Right renal cortex interstitium (tissue), 3 donors: ENCODE data around the gene CHRM2. TPM values are rescaled to one million over a fixed set of nuclear protein-coding genes. Genes with fewer than 3 reads are reported as not detected.

ENCODE experiments used
- DNase-seq, 3 donors: peaks; one replicate each; pipeline ENCODE4 v3.0.0-alpha.2; 2013; ENCODE audit warnings: low read depth in 3 of 3, low spot score in 2 of 3
- polyA plus RNA-seq, 3 donors: library from polyadenylated mRNA; unstranded; fragments of 120-200 nt; gene quantifications; one replicate each; pipeline ENCODE4 v1.2.1, GENCODE V29; 2013; ENCODE audit not compliant: insufficient read length in 3 of 3

CHRM2 gene
- polyA plus RNA-seq, 3 donors, result 3.2 to 3.6 (median 3.4) TPM

GRCh38 chr7:136891850-136892249 is 23.4 kb downstream of the CHRM2 start:
- DNase-seq, result no peak

GRCh38 chr7:136894789-136895188 is 26.3 kb downstream of the CHRM2 start:
- DNase-seq, result no peak

GRCh38 chr7:136897676-136898075 is 29.2 kb downstream of the CHRM2 start:
- no peak for DNase-seq

GRCh38 chr7:136900005-136900404 is 31.6 kb downstream of the CHRM2 start:
- no peak for DNase-seq

GRCh38 chr7:136910771-136911170 is 42.3 kb downstream of the CHRM2 start:
- DNase-seq, result no peak

GRCh38 chr7:136911344-136911743 is 42.9 kb downstream of the CHRM2 start:
- no peak for DNase-seq

GRCh38 chr7:136912339-136912738 is 43.9 kb downstream of the CHRM2 start:
- no peak for DNase-seq

- no peak for DNase-seq
These were observed 45.6 kb downstream of the CHRM2 start for GRCh38 chr7:136914016-136914415.

- no peak for DNase-seq
These were observed 51.4 kb downstream of the CHRM2 start for GRCh38 chr7:136919820-136920219.

- DNase-seq, result no peak
These were observed 54.7 kb downstream of the CHRM2 start for GRCh38 chr7:136923111-136923667.

- no peak for DNase-seq
These were observed 56.6 kb downstream of the CHRM2 start for GRCh38 chr7:136925044-136925443.

- no peak for DNase-seq
These were observed 57.1 kb downstream of the CHRM2 start for GRCh38 chr7:136925556-136925955.

GRCh38 chr7:136931169-136931867 is 62.9 kb downstream of the CHRM2 start:
- DNase-seq, result no peak

- no peak for DNase-seq
These were observed 69.0 kb downstream of the CHRM2 start for GRCh38 chr7:136937436-136937835.

GRCh38 chr7:136938476-136938875 is 70.0 kb downstream of the CHRM2 start:
- DNase-seq, result no peak

- DNase-seq, result no peak
These were observed 71.7 kb downstream of the CHRM2 start for GRCh38 chr7:136940122-136940521.

- no peak for DNase-seq
These were observed 72.5 kb downstream of the CHRM2 start for GRCh38 chr7:136940917-136941316.

GRCh38 chr7:136941816-136942215 is 73.4 kb downstream of the CHRM2 start:
- DNase-seq, result no peak

- no peak for DNase-seq
These were observed 73.9 kb downstream of the CHRM2 start for GRCh38 chr7:136942401-136942800.

GRCh38 chr7:136942994-136943393 is 74.5 kb downstream of the CHRM2 start:
- DNase-seq, result no peak

- DNase-seq, result no peak
These were observed 78.9 kb downstream of the CHRM2 start for GRCh38 chr7:136947347-136947746.

GRCh38 chr7:136950331-136950730 is 81.9 kb downstream of the CHRM2 start:
- DNase-seq, result no peak

- no peak for DNase-seq
These were observed 84.9 kb downstream of the CHRM2 start for GRCh38 chr7:136953386-136953785.
